GM12878 (cell line): Measurements from ENCODE around the gene ZNF132. TPM values are rescaled to one million over a fixed set of nuclear protein-coding genes. Genes with fewer than 3 reads are reported as not detected.

ENCODE experiments used
- ATAC-seq: fragments of 200-7000 bp; cut with Tn5 transposase; 3 replicates; pipeline ENCODE4 v1.9.1; 2020; ENCODE audit warnings: mild to moderate bottlenecking, moderate library complexity
- BruUV-seq: library from RNA; stranded (reverse); fragments of 400-500 nt; replicated peaks from 2 replicates; lab custom pipeline; 2021; lab: Mats Ljungman, UMichigan
- CTCF ChIA-PET: fragments of 300-600 bp; sonication (Branson Sonifier 250); formaldehyde crosslinking; extraction: SDS; loops from one replicate; lab custom pipeline; 2021; ENCODE audit warnings: inconsistent platforms; lab: Yijun Ruan, JAX
- POLR2A ChIA-PET: fragments of 350-600 bp; formaldehyde crosslinking; extraction: SDS; loops from one replicate; lab custom pipeline; 2021; ENCODE audit warnings: inconsistent platforms; lab: Charles Lee
- RAD21 ChIA-PET: fragments of 300-600 bp; sonication (Branson Sonifier 250); formaldehyde crosslinking; loops from one replicate; lab custom pipeline; 2023; ENCODE audit warnings: antibody characterized with exemption; ENCODE audit not compliant: unreplicated experiment; lab: Charles Lee
- SMC1A ChIA-PET: fragments of 300-600 bp; sonication (Branson Sonifier 250); formaldehyde crosslinking; loops from one replicate; lab custom pipeline; 2023; ENCODE audit not compliant: unreplicated experiment, uncharacterized antibody; lab: Charles Lee
- DNase-seq: peaks from one replicate; pipeline ENCODE4 v3.0.0-alpha.2; 2011; ENCODE audit warnings: low read depth, low spot score
- FAIRE-seq: peaks from 3 replicates; lab custom pipeline; 2011; peaks lifted over from hg19 to GRCh38; lab: Jason Lieb, UNC
- H2AFZ ChIP-seq: 2 replicates; pipeline ENCODE4 v1.6.0; 2011; ENCODE audit warnings: low read depth, low read length, control low read depth; ENCODE audit not compliant: control insufficient read depth
- H3K27ac ChIP-seq: 2 replicates; pipeline ENCODE4 v1.5.1; 2011; ENCODE audit warnings: control low read depth; ENCODE audit not compliant: control insufficient read depth, insufficient read depth
- H3K27me3 ChIP-seq, 2 experiments: replicated peaks in 1 of 2; 2 replicates each; pipeline versions ENCODE4 v1.6.0 to v1.6.1; 2011; ENCODE audit warnings: low read length in 1 of 2; ENCODE audit not compliant: control insufficient read depth in 2 of 2, insufficient read depth in 2 of 2
- H3K36me3 ChIP-seq, 2 experiments: 2 replicates each; pipeline ENCODE4 v1.5.1; 2011; ENCODE audit warnings: low read length in 1 of 2; ENCODE audit not compliant: control insufficient read depth in 2 of 2, insufficient read depth in 2 of 2
- H3K4me1 ChIP-seq: 2 replicates; pipeline ENCODE4 v1.6.1; 2011; ENCODE audit warnings: mild to moderate bottlenecking, low read length, moderate library complexity, mixed read lengths; ENCODE audit not compliant: control insufficient read depth, insufficient read depth
- H3K4me2 ChIP-seq: 2 replicates; pipeline ENCODE4 v1.6.0; 2011; ENCODE audit warnings: control low read depth; ENCODE audit not compliant: control insufficient read depth, insufficient read depth
- H3K4me3 ChIP-seq: fragments of 200-600 bp; sonication (generic); 2 replicates; pipeline ENCODE4 v1.5.1; 2016
- H3K79me2 ChIP-seq: 2 replicates; pipeline ENCODE4 v1.6.0; 2011; ENCODE audit warnings: low read length; ENCODE audit not compliant: control insufficient read depth, insufficient read depth
- H3K9ac ChIP-seq: 2 replicates; pipeline ENCODE4 v1.8.0; 2011; ENCODE audit warnings: low read length, control low read depth, mixed read lengths; ENCODE audit not compliant: control insufficient read depth, insufficient read depth
- H3K9me3 ChIP-seq: replicated peaks from 3 replicates; pipeline ENCODE4 v1.5.1; 2011; ENCODE audit warnings: mild to moderate bottlenecking, low read length; ENCODE audit not compliant: control insufficient read depth, insufficient read depth
- H4K20me1 ChIP-seq: 2 replicates; pipeline ENCODE4 v1.6.0; 2011; ENCODE audit not compliant: control insufficient read depth, insufficient read depth
- ASH2L ChIP-seq: fragments of 300-600, 200-600 bp; sonication (generic); IDR thresholded peaks from 2 replicates; pipeline ENCODE4 v1.6.1; 2017; ENCODE audit warnings: low read depth, mild to moderate bottlenecking, borderline replicate concordance
- BHLHE40 ChIP-seq, 2 experiments: fragments of 450-650 bp in 1 of 2; IDR thresholded peaks; 2 replicates each; pipeline ENCODE4 v1.6.1; 2011 to 2017; ENCODE audit warnings: low read depth in 2 of 2, borderline replicate concordance in 1 of 2, improper control_type of control experiment in 1 of 2, low read length in 1 of 2, mild to moderate bottlenecking in 1 of 2
- CHD1 ChIP-seq: IDR thresholded peaks from 2 replicates; pipeline ENCODE4 v1.6.1; 2012; ENCODE audit warnings: low read depth, low read length, improper control_type of control experiment
- EZH2 ChIP-seq: IDR thresholded peaks from 2 replicates; pipeline ENCODE4 v1.6.1; 2012; ENCODE audit warnings: low read depth, mild to moderate bottlenecking, control low read depth, inconsistent platforms, low read length, borderline replicate concordance; ENCODE audit not compliant: control insufficient read depth
- GABPA ChIP-seq: IDR thresholded peaks from 2 replicates; pipeline ENCODE4 v1.6.1; 2014; ENCODE audit warnings: antibody characterized with exemption, low read depth, mild to moderate bottlenecking, inconsistent platforms
- MEF2A ChIP-seq: IDR thresholded peaks from 2 replicates; pipeline ENCODE4 v1.6.1; 2011; ENCODE audit warnings: low read depth, mild to moderate bottlenecking, low read length, moderate library complexity; ENCODE audit not compliant: insufficient read depth
- MTA3 ChIP-seq: IDR thresholded peaks from 2 replicates; pipeline ENCODE4 v1.6.1; 2012; ENCODE audit warnings: low read length, inconsistent platforms, borderline replicate concordance
- PML ChIP-seq: IDR thresholded peaks from 2 replicates; pipeline ENCODE4 v1.6.1; 2012; ENCODE audit warnings: low read length, inconsistent platforms
- POLR2A ChIP-seq: IDR thresholded peaks from 2 replicates; pipeline ENCODE4 v1.6.1; 2011; ENCODE audit warnings: low read depth, mild to moderate bottlenecking, low read length
- POLR2AphosphoS2 ChIP-seq: IDR thresholded peaks from 2 replicates; pipeline ENCODE4 v1.6.1; 2011; ENCODE audit warnings: low read depth, mild to moderate bottlenecking, low read length, improper control_type of control experiment, moderate library complexity
- RUNX3 ChIP-seq: IDR thresholded peaks from 2 replicates; pipeline ENCODE4 v1.6.1; 2012; ENCODE audit warnings: low read length, inconsistent platforms
- SIN3A ChIP-seq: IDR thresholded peaks from 2 replicates; pipeline ENCODE4 v1.6.1; 2012; ENCODE audit warnings: low read depth, low read length, improper control_type of control experiment
- SMAD1 ChIP-seq: fragments of 450-650 bp; IDR thresholded peaks from 2 replicates; pipeline ENCODE4 v1.6.1; 2018; ENCODE audit warnings: mild to moderate bottlenecking, low read depth; ENCODE audit not compliant: partially characterized antibody
- YBX1 ChIP-seq: fragments of 450-650 bp; IDR thresholded peaks from 2 replicates; pipeline ENCODE4 v1.6.1; 2016; ENCODE audit warnings: antibody characterized with exemption
- ZBED1 ChIP-seq: IDR thresholded peaks from 2 replicates; pipeline ENCODE4 v1.6.1; 2016; ENCODE audit warnings: borderline replicate concordance
- ZNF217 ChIP-seq: fragments of 450-650 bp; IDR thresholded peaks from 2 replicates; pipeline ENCODE4 v1.6.1; 2017; ENCODE audit warnings: antibody characterized with exemption, mild to moderate bottlenecking
- ZNF24 ChIP-seq: fragments of 450-650 bp; IDR thresholded peaks from 2 replicates; pipeline ENCODE4 v1.6.1; 2017; ENCODE audit warnings: antibody characterized with exemption, mild to moderate bottlenecking
- WGBS: methylation state at CpG from one replicate; pipeline ENCODE4 v1.1.6; 2016; ENCODE audit warnings: low lambda C conversion rate; ENCODE audit not compliant: insufficient replicate concordance, insufficient coverage; ENCODE audit errors: missing lambda C conversion rate; 5-methylcytosine and 5-hydroxymethylcytosine counted together
- in situ Hi-C: fragments of 300-500 bp; cut with MboI; formaldehyde crosslinking; loops from 9 replicates; pipeline ENCODE4 v1.14.3; 2018; ENCODE audit warnings: mixed read lengths
- intact Hi-C: fragments of 100-400 bp; cut with micrococcal nuclease; formaldehyde crosslinking; loops from one replicate; pipeline ENCODE4 v1.14.2; 2022; ENCODE audit not compliant: unreplicated experiment
- polyA plus RNA-seq, 11 experiments: library from polyadenylated mRNA; depleted of rRNA in 4 of 11; unstranded in 6 of 11; stranded (reverse) in 5 of 11; fragments of >200 nt; fragmentation: Nextera tagmentation in 4 of 11; fragmentation: Illumina TruSeq in 1 of 11; extraction: Ambion mirVana in 4 of 11; extraction: Trizol in 1 of 11; gene quantifications; 1 replicate in 1 of 11; 2 replicates in 10 of 11; pipeline versions ENCODE4 v1.2.1 to v1.2.3, GENCODE V29; 2011 to 2016; ENCODE audit warnings: inconsistent platforms in 2 of 11, missing spikeins in 2 of 11, low read depth in 1 of 11
- total RNA-seq, 4 experiments: library from RNA; depleted of rRNA in 3 of 4; stranded (reverse); fragments of >200 nt in 3 of 4; fragmentation: Illumina TruSeq in 1 of 4; extraction: Trizol in 1 of 4; gene quantifications; 2 replicates each; pipeline versions ENCODE4 v1.2.1 to v1.2.3, GENCODE V29; 2013 to 2021
- TF ChIP-seq, protein P1 (sequence below): IDR thresholded peaks from 2 replicates; pipeline ENCODE4 v1.6.1; 2011; ENCODE audit warnings: borderline replicate concordance, low read depth, mild to moderate bottlenecking, moderate library complexity, low read length; ENCODE audit not compliant: insufficient read depth, poor library complexity, severe bottlenecking
- TF ChIP-seq, protein P2 (sequence below): IDR thresholded peaks from 2 replicates; pipeline ENCODE4 v1.6.1; 2011; ENCODE audit warnings: low read depth, low read length, improper control_type of control experiment, borderline replicate concordance

ZNF132 gene
- total and polyA plus RNA-seq, 10 of the 15 experiments (the other 5 are each of a cell fraction or from before 2014, with no cell fraction given) = 0.56 to 4.0 (median 2.3) TPM

DNA sequence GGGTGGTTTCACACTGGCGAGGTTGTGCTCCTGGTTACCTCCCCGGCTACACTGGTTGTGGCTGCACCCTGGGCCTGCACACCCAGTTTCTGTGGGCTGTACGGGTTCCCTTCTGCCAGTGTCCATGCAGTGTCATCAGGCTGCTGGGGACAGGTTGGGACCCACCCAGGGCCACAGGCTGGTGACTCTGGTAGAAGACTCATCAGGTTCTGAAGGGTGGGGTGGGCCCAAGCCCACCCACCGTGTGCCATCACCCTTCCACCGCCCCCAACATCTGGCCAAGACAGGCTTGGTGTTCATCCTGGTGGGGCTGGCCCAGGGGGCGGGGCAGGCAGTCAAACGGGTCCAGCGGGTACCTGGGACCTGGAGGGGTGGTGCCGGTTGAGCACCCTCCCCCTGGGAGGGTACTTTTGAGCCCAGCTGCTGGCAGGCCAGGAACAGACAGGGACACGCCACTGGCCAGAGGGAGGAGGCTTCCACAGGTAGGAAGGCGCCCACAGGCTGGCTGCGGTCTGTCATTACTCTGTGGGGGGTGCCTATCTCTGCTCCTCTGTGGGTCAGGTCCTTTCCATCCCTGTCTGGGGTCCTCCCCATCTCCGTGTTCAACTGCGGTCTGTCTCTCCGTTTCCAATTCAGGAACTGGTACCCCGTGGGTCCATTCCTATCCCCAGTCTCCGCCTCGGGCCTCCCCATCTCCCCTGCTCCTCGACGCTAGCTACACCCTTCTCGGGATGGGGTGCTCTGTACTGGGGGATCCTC is 44.6 kb downstream of the ZNF132 start, which contains the start of gene RNF225:
RNF225 (plus strand) TSS at position 437 of the 759 bp plus-strand sequence. CDS start 434 bp downstream, outside the sequence.
- Histone ChIP-seq H2AFZ (no peak within 1 kb of the TSS), H3K4me2 (no peak within 1 kb of the TSS), H3K4me1 (no peaks in the 10 kb centered on the region), H3K79me2 (peaks cover 5% of the 10 kb centered on the region), H3K9me3 (no peaks in the 10 kb centered on the region), H3K36me3 (peaks cover 9 to 26% of the 10 kb centered on the region in 2 experiments), H3K27ac (no peak within 1 kb of the TSS), H3K9ac (no peak within 1 kb of the TSS), H4K20me1 (peaks cover 6% of the 10 kb centered on the region), H3K4me3 (no peak within 1 kb of the TSS), H3K27me3 (no peaks in the 10 kb centered on the region)
- FAIRE-seq (no peak), DNase-seq (no peak), ATAC-seq (peak; percentile 40)
- ChIA-PET POLR2A (interaction anchor here (0.6 kb wide), 1 partner anchor 568 kb away, joined by 3 read pairs; no protein-coding TSS in a partner anchor), RAD21 (no interaction called here), CTCF (no interaction called here), SMC1A (no interaction called here)
- BruUV-seq = no TSS peak
- 22% methylated on average over 21 of the region's 21 CpGs for WGBS
- in situ Hi-C loops = no loop called here
- intact Hi-C loops = no loop called here
- TF ChIP-seq MTA3 = peak; percentile 94; the same call in 1 of the 2 replicates
- no peak for TF ChIP-seq MEF2A
- TF ChIP-seq, protein P1, sequence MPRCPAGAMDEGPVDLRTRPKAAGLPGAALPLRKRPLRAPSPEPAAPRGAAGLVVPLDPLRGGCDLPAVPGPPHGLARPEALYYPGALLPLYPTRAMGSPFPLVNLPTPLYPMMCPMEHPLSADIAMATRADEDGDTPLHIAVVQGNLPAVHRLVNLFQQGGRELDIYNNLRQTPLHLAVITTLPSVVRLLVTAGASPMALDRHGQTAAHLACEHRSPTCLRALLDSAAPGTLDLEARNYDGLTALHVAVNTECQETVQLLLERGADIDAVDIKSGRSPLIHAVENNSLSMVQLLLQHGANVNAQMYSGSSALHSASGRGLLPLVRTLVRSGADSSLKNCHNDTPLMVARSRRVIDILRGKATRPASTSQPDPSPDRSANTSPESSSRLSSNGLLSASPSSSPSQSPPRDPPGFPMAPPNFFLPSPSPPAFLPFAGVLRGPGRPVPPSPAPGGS = peak; percentile 67
- TF ChIP-seq POLR2A = peak; percentile 48
- no peak for TF ChIP-seq CHD1
- TF ChIP-seq GABPA = no peak
- no peak for TF ChIP-seq SIN3A
- TF ChIP-seq, protein P2, sequence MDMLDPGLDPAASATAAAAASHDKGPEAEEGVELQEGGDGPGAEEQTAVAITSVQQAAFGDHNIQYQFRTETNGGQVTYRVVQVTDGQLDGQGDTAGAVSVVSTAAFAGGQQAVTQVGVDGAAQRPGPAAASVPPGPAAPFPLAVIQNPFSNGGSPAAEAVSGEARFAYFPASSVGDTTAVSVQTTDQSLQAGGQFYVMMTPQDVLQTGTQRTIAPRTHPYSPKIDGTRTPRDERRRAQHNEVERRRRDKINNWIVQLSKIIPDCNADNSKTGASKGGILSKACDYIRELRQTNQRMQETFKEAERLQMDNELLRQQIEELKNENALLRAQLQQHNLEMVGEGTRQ = no peak
- TF ChIP-seq ZBED1 = no peak
- no peak for TF ChIP-seq ZNF24
- no peak for TF ChIP-seq EZH2
- no peak for TF ChIP-seq ASH2L
- no peak for TF ChIP-seq YBX1
- TF ChIP-seq RUNX3 = peak; percentile 18; the same call in 1 of the 2 replicates
- no peak for TF ChIP-seq ZNF217
- TF ChIP-seq BHLHE40 (IDR thresholded peaks at IDR 0.05; ENCODE audit: borderline replicate concordance in 1 of 2, low read depth in 2 of 2, low read length in 1 of 2) = no peak
- no peak for TF ChIP-seq SMAD1
- TF ChIP-seq PML = peak; percentile 30; the same call in 1 of the 2 replicates
- TF ChIP-seq POLR2AphosphoS2 = peak; percentile 61; the same call in 1 of the 2 replicates
